Measurements from ENCODE around the gene EIF4G3.
"Not testable (repeated sequence)": the region's sequence is repeated elsewhere in the genome, so short reads cannot be mapped to it uniquely, and the experiment has no call there.

EIF4G3 gene

GRCh38 chr1:21104683-21105082 lies 72.0 kb downstream of the EIF4G3 start:
- no peak for DNase-seq

DNA sequence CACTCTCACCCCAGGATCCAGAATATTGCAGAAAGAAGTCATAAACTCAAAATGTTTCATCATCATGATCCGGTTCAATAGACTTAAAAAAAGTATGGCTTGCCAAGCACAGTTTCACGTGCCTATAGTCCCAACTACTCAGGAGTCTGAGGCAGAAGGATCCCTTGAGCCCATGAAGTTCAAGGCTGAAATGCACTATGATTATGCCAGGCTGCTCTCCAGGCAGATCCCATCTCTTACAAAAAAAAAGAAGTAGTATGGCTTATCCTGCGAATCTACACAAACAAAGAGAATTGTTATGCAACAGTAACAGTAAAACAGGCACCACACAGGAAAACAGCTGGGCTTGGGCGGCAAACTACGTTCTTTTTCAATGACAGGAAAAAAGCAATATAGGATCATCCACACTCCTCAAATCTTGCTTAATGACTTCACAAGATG lies 76.2 kb downstream of the EIF4G3 start:
- no peak for DNase-seq

DNA sequence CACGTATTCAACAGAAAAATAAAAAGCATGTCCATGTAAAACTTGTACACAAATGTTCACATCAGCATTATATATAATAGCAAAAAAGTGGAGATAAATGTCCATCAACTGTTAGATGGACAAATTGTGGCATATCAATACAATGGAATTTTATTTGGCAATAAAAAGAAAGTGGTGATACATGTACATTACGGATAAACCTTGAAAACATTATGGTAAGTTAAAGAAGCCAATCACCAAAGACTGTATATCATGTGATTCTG lies 76.9 kb downstream of the EIF4G3 start:
- DNase-seq, result no peak

GRCh38 chr1:21099034-21099868 lies 77.4 kb downstream of the EIF4G3 start:
- DNase-seq, result no peak

GRCh38 chr1:21098186-21098915 lies 78.3 kb downstream of the EIF4G3 start:
- no peak for DNase-seq

- DNase-seq, result no peak
Observed at GRCh38 chr1:21097729-21098128, 79.0 kb downstream of the EIF4G3 start.

DNA sequence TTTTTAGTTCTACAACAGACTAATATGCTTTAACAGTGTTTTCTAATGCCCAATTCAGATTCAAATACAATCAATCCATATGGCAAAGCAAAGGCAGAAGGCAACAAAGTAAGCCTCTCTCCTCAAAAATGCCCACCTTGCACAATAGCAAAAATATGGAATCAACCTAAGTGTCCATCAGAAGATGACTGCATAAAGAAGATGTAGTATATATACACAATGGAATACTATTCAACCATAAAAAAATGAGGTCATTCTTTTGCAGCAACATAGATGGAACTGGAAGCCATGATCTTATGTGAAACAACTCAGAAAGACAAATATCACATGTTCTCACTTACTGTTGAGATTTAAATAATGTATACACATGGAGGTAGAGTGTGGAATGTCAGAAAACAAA lies 80.7 kb downstream of the EIF4G3 start:
- no peak for DNase-seq

DNA sequence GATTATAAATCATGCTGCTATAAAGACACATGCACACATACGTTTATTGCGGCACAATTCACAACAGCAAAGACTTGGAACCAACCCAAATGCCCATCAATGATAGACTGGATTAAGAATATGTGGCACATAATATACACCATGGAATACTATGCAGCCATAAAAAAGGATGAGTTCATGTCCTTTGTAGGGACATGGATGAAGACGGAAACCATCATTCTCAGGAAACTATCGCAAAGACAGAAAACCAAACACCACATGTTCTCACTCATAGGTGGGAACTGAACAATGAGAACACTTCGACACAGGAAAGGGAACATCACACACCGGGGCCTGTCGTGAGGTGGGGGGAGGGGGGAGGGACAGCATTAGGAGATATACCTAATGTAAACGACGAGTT lies 82.4 kb downstream of the EIF4G3 start:
- DNase-seq, result not testable (repeated sequence)

- not testable (repeated sequence) for DNase-seq
Observed at GRCh38 chr1:21093271-21093958, 83.3 kb downstream of the EIF4G3 start.

DNA sequence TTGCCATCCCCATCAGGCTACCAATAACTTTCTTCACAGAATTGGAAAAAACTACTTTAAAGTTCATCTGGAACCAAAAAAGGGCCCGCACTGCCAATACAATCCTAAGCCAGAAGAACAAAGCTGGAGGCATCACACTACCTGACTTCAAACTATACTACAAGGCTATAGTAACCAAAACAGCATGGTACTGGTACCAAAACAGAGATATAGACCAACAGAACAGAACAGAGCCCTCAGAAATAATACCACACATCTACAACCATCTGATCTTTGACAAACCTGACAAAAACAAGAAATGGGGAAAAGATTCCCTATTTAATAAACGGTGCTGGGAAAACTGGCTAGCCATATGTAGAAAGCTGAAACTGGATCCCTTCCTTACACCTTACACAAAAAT lies 84.2 kb downstream of the EIF4G3 start:
- DNase-seq, result not testable (repeated sequence)

GRCh38 chr1:21091053-21091690 lies 85.5 kb downstream of the EIF4G3 start:
- not testable (repeated sequence) for DNase-seq

DNA sequence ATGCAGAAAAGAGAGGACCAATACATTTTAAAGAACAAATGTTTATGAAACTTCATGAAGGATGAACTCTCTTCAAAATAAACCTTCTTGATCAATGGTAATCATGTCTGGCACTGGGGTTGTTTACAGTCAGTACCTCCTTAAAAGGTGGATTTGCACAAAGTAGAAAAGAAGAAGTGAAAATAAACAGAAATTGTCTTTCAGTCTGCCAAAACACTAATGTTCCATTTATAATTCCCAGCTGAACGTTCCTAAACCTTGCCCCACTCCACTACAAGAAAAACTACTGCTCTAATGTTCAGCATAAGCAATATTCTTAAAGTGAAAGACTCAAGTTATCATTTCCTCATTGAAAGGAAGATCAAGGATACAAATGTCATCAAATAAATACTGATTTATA lies 86.2 kb downstream of the EIF4G3 start:
- no peak for DNase-seq

- no peak for DNase-seq
Observed at GRCh38 chr1:21089731-21090130, 87.0 kb downstream of the EIF4G3 start.

- no peak for DNase-seq
Observed at GRCh38 chr1:21089299-21089698, 87.4 kb downstream of the EIF4G3 start.

- no peak for DNase-seq
Observed at GRCh38 chr1:21084111-21084810, 92.4 kb downstream of the EIF4G3 start.

DNA sequence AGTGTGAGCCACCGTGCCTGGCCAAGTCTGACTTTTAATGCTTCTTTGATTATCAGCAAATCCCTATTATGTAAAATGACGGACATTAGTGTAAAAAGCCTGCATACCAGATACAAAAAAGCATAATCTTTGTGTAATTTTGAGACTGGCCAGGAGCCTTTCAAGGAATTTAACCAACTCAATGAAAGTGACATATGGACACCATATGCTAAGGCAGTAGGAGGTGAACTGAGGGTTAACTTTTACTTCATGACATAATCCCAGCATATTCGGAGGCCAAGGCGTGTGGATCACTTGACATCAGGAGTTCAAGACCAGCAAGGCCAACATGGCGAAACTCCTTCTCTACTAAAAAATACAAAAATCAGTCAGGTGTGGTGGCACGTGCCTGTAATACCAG lies 94.6 kb downstream of the EIF4G3 start:
- no peak for DNase-seq

DNA sequence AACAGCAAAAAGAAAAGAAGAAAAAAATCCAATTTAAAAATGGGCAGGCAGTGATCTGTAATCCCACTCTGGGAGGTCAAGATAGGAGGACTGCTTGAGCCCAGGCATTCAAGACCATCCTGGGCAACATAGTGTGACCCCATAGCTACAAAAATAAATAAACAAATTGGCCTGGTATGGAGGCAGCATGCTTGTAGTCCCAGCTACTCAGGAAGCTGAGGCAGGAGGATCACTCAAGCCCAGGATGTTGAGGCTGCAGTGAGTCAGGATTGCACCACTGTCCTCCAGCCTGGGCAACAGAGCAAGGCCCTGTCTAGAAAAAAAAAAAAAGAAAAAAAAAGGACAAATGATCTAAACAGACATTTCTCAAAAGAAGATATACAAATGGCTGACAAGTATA lies 99.6 kb downstream of the EIF4G3 start:
- DNase-seq, result no peak

DNA sequence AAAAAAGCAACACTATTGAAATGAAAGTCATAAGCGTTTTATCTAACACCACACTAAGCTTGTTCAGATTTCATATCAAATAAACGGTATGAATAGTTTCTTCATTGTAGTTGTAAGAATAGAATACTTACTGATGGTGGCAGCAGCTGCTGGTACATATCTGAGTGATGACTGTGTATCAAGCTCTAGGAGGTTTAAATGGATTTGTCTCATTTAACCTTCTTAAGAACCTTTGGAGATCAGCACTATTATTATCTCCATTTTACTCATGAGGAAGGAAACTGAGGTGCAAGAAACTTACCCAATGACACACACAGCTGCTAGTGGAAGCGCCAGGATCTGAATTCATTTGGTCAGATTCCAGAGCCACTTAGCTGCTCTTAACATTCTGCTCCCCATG lies 104.0 kb downstream of the EIF4G3 start:
- no peak for DNase-seq

GRCh38 chr1:21069549-21069948 lies 107.1 kb downstream of the EIF4G3 start:
- DNase-seq, result no peak

DNA sequence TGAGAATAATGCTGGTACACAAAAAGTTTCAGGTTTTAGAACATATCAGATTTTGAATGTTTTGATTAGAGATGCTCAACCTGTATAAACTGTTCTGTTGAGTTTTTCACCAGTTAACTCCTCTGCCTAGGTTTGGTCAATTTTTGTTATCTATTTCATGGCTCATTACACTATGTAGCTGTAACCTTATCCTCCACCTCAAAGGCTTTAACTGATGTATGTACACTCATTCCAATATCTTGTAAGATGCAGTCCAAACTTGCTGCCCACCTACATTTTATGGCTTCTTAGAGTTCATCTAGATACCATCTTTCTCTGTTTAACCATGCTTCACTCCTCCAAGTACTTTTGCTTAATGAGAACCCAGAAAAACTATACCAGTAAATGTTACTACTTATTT lies 107.8 kb downstream of the EIF4G3 start:
- no peak for DNase-seq

DNA sequence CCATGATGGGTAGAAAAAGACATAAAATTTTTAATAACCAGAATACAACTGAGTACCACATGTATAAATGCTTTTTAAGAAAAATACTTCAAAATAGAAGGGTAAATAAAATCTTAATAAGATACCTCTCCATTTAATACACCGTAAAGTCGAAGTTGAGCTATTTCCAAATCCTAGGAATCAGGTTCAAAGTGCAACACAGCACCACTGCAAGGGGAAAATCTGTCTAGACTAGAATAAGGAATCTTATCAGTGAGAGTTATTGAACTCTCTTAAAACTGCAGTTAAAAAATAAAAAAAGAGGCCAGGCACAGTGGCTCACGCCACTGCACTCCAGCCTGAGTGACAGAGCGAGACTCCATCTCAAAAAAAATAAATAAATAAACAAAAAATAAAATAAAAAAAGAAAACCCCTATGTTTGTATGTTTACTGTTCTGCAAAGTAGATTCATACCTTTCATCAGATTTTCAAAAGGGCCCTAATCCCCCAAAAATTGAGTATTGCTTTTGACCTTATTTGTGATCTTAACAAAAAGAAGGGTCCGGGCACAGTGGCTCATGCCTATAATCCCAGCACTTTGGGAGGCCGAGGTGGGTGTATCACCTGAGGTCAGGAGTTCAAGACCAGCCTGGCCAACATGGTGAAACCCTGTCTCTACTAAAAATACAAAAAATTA lies 109.0 kb downstream of the EIF4G3 start:
- no peak for DNase-seq

GRCh38 chr1:21066356-21067012 lies 110.2 kb downstream of the EIF4G3 start:
- no peak for DNase-seq
